ENCODE data around the gene RGP1. TPM values are rescaled to one million over a fixed set of nuclear protein-coding genes. Genes with fewer than 3 reads are reported as not detected.

RGP1 gene
- total RNA-seq, 2 experiments from 2014 or later = 13.5 to 27.1 TPM

GRCh38 chr9:35746583-35746982 lies 2.5 kb upstream of the RGP1 start:
- CTCF ChIA-PET (ENCODE audit: unreplicated experiment) = interaction anchor here (1.9 kb wide), 1 partner anchor 15 kb away, joined by 8 read pairs; the partner anchor contains the start of genes CREB3 and TLN1
- Histone ChIP-seq H3K4me1 (ENCODE audit: insufficient read depth, low read length, poor library complexity, severe bottlenecking) (peaks cover 49% of the 10 kb centered on the region), H3K9me2 (ENCODE audit: insufficient read depth, low read length) (no peaks in the 10 kb centered on the region), H3K79me2 (ENCODE audit: insufficient read depth, low read depth, low read length) (peaks cover 39% of the 10 kb centered on the region), H3K9me3 (ENCODE audit: low read length) (no peaks in the 10 kb centered on the region), H3K4me2 (ENCODE audit: low read length) (peak overlapping the region; percentile 98), H2AFZ (ENCODE audit: low read length) (no peak overlapping the region), H3K36me3 (ENCODE audit: insufficient read depth, low read length) (peaks cover 40% of the 10 kb centered on the region), H3K4me3 (ENCODE audit: low read depth, low read length, poor library complexity, severe bottlenecking) (peak overlapping the region; percentile 89), H4K20me1 (ENCODE audit: insufficient read depth, low read length) (peaks cover 14% of the 10 kb centered on the region; the same call in 1 of the 2 replicates), H3K27ac (ENCODE audit: low read depth, low read length, poor library complexity, severe bottlenecking) (no peak overlapping the region)
- TF ChIP-seq EZH2phosphoT487 (IDR thresholded peaks at IDR 0.05; ENCODE audit: borderline replicate concordance, low read depth, low read length) = no peak
- DNase-seq (ENCODE audit: low spot score) = no peak
- intact Hi-C loops (cut with micrococcal nuclease; ENCODE audit: unreplicated experiment) = no loop called here
- POLR2A ChIA-PET = interaction anchor here (0.6 to 4.3 kb wide), 5 partner anchors 8 to 97 kb away, joined by 4 to 38 read pairs (median 5); partner anchors contain the start of genes CREB3 and TLN1
- no TSS peak for BruUV-seq (replicated peaks)

- no peaks in the 10 kb centered on the region for H3K9me2 ChIP-seq (ENCODE audit: insufficient read depth, low read length)
- TF ChIP-seq, protein P1, sequence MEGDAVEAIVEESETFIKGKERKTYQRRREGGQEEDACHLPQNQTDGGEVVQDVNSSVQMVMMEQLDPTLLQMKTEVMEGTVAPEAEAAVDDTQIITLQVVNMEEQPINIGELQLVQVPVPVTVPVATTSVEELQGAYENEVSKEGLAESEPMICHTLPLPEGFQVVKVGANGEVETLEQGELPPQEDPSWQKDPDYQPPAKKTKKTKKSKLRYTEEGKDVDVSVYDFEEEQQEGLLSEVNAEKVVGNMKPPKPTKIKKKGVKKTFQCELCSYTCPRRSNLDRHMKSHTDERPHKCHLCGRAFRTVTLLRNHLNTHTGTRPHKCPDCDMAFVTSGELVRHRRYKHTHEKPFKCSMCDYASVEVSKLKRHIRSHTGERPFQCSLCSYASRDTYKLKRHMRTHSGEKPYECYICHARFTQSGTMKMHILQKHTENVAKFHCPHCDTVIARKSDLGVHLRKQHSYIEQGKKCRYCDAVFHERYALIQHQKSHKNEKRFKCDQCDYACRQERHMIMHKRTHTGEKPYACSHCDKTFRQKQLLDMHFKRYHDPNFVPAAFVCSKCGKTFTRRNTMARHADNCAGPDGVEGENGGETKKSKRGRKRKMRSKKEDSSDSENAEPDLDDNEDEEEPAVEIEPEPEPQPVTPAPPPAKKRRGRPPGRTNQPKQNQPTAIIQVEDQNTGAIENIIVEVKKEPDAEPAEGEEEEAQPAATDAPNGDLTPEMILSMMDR (conservative IDR thresholded peaks at IDR 0.05; ENCODE audit: low read length) = no peak
- no peak for TF ChIP-seq EZH2phosphoT487 (IDR thresholded peaks at IDR 0.05; ENCODE audit: borderline replicate concordance, low read depth, low read length)
- CTCF ChIA-PET (ENCODE audit: unreplicated experiment) = interaction anchor here (0.6 to 2.3 kb wide), 10 partner anchors 8 to 98 kb away, joined by 3 to 8 read pairs (median 4); partner anchors contain the start of gene ARHGEF39
- peaks cover 55% of the 10 kb centered on the region for H3K4me1 ChIP-seq (ENCODE audit: insufficient read depth, low read length, poor library complexity, severe bottlenecking)
- H2AFZ ChIP-seq (ENCODE audit: low read length) = peak overlapping the region; percentile 79; the same call in 1 of the 2 replicates
- intact Hi-C loops (cut with micrococcal nuclease; ENCODE audit: unreplicated experiment) = loop anchor here (1.0 to 2.0 kb wide), 2 partner anchors 12 to 66 kb away; partner anchors contain the start of gene HINT2
- peaks cover 39% of the 10 kb centered on the region for H3K79me2 ChIP-seq (ENCODE audit: insufficient read depth, low read depth, low read length)
- peak overlapping the region; percentile 51 for H3K27ac ChIP-seq (ENCODE audit: low read depth, low read length, poor library complexity, severe bottlenecking)
- TSS peak; percentile 62 for BruUV-seq (replicated peaks)
- peaks cover 36% of the 10 kb centered on the region for H3K36me3 ChIP-seq (ENCODE audit: insufficient read depth, low read length)
- no peaks in the 10 kb centered on the region for H3K9me3 ChIP-seq (ENCODE audit: low read length)
- H3K4me2 ChIP-seq (ENCODE audit: low read length) = peak overlapping the region; percentile 98
- H3K4me3 ChIP-seq (ENCODE audit: low read depth, low read length, poor library complexity, severe bottlenecking) = peak overlapping the region; percentile 89
- peaks cover 14% of the 10 kb centered on the region; the same call in 1 of the 2 replicates for H4K20me1 ChIP-seq (ENCODE audit: insufficient read depth, low read length)
- POLR2A ChIA-PET = interaction anchor here (0.5 to 4.3 kb wide), 22 partner anchors 8 to 102 kb away, joined by 3 to 38 read pairs (median 4); partner anchors contain the start of genes ARHGEF39, CREB3, HINT2 and SPAG8
- DNase-seq (ENCODE audit: low spot score) = peak; percentile 48
Observed at GRCh38 chr9:35748242-35748857, 737 bp upstream of the RGP1 start.

GRCh38 chr9:35749515-35750255 lies 598 bp downstream of the RGP1 start:
- peak; percentile 57 for DNase-seq (ENCODE audit: low spot score)
- Histone ChIP-seq H3K9me2 (ENCODE audit: insufficient read depth, low read length) (no peaks in the 10 kb centered on the region), H3K4me1 (ENCODE audit: insufficient read depth, low read length, poor library complexity, severe bottlenecking) (peaks cover 50% of the 10 kb centered on the region), H2AFZ (ENCODE audit: low read length) (peak overlapping the region; percentile 79), H3K4me2 (ENCODE audit: low read length) (peak overlapping the region; percentile 98), H3K36me3 (ENCODE audit: insufficient read depth, low read length) (peaks cover 28% of the 10 kb centered on the region; the same call in 1 of the 2 replicates), H3K9me3 (ENCODE audit: low read length) (no peaks in the 10 kb centered on the region), H3K4me3 (ENCODE audit: low read depth, low read length, poor library complexity, severe bottlenecking) (peak overlapping the region; percentile 89), H3K27ac (ENCODE audit: low read depth, low read length, poor library complexity, severe bottlenecking) (peak overlapping the region; percentile 51), H3K79me2 (ENCODE audit: insufficient read depth, low read depth, low read length) (peaks cover 38% of the 10 kb centered on the region), H4K20me1 (ENCODE audit: insufficient read depth, low read length) (peaks cover 14% of the 10 kb centered on the region; the same call in 1 of the 2 replicates)
- intact Hi-C loops (cut with micrococcal nuclease; ENCODE audit: unreplicated experiment) = loop anchor here (2.0 kb wide), 1 partner anchor 65 kb away; the partner anchor contains the start of gene HINT2
- no peak for TF ChIP-seq EZH2phosphoT487 (IDR thresholded peaks at IDR 0.05; ENCODE audit: borderline replicate concordance, low read depth, low read length)
- TF ChIP-seq, protein P1 (conservative IDR thresholded peaks at IDR 0.05; ENCODE audit: low read length) = peak; percentile 45
- POLR2A ChIA-PET = interaction anchor here (0.6 to 4.3 kb wide), 11 partner anchors 9 to 147 kb away, joined by 3 to 38 read pairs (median 5); partner anchors contain the start of genes ARHGEF39, CREB3, SIT1 and TLN1
- CTCF ChIA-PET (ENCODE audit: unreplicated experiment) = interaction anchor here (0.6 to 2.3 kb wide), 8 partner anchors 9 to 403 kb away, joined by 3 to 7 read pairs (median 4); no protein-coding TSS in a partner anchor
- BruUV-seq (replicated peaks) = no TSS peak
